ENCODE results near the gene GMFB.

GMFB gene

GRCh38 chr14:54427871-54428270, 60.9 kb downstream of the GMFB start:
- DNase-seq (ENCODE audit: extremely low read depth, low read depth), result no peak
- TF ChIP-seq, protein P1, sequence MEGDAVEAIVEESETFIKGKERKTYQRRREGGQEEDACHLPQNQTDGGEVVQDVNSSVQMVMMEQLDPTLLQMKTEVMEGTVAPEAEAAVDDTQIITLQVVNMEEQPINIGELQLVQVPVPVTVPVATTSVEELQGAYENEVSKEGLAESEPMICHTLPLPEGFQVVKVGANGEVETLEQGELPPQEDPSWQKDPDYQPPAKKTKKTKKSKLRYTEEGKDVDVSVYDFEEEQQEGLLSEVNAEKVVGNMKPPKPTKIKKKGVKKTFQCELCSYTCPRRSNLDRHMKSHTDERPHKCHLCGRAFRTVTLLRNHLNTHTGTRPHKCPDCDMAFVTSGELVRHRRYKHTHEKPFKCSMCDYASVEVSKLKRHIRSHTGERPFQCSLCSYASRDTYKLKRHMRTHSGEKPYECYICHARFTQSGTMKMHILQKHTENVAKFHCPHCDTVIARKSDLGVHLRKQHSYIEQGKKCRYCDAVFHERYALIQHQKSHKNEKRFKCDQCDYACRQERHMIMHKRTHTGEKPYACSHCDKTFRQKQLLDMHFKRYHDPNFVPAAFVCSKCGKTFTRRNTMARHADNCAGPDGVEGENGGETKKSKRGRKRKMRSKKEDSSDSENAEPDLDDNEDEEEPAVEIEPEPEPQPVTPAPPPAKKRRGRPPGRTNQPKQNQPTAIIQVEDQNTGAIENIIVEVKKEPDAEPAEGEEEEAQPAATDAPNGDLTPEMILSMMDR (IDR thresholded peaks at IDR 0.05; ENCODE audit: low read depth, low read length), result no peak

DNA sequence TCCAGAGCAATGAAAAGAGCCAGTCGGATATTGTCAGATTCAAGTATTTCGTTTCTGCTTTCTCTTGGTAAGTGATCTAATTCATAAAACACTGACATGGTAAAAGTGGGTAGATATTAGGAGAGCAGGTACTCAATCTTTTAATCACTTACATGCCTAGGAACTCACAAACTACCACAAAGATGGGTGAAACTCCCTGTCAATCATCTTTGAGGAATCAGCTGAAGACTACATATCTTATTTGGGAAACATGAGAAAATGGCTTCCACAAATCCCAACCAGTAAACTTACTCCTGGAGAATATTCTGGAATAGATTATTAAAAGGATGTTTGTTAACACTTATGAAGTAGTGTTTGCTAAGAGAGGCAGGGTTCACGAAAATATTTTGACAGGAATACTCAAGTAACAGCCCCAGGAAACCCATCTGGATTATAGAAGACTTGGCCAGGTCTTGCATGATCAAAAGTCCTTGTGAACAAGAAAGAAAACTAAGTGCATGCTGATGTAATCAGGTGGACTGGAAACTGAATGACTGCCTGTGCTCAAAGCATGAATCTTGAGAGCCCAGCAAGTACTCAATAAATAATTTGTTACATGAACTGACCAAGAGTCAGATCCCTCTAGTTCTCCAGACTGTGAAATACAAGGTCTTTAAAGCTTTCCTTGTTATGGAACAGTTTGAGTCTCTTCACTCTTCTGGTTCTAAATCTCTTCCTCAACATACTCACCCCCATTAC, 63.1 kb downstream of the GMFB start:
- TF ChIP-seq, protein P1 (IDR thresholded peaks at IDR 0.05; ENCODE audit: low read depth, low read length), result no peak
- no peak for DNase-seq (ENCODE audit: extremely low read depth, low read depth)

- TF ChIP-seq, protein P1 (IDR thresholded peaks at IDR 0.05; ENCODE audit: low read depth, low read length), result no peak
- no peak for DNase-seq (ENCODE audit: extremely low read depth, low read depth)
These were observed 63.7 kb downstream of the GMFB start for GRCh38 chr14:54425068-54425467.

Measured in AG09319 (cell line).